ENCODE results near the gene RIMS1. TPM values are rescaled to one million over a fixed set of nuclear protein-coding genes. Genes with fewer than 3 reads are reported as not detected.

RIMS1 gene
- total RNA-seq, 4 donors from 2014 or later: 0.10 to 1.4 (median 1.1) TPM; not detected in 1

- intact Hi-C loops (cut with DNase I; ENCODE audit: low total_unique reads): no loop called here
- ATAC-seq (no peak), DNase-seq (no peak)
- in situ Hi-C loops (cut with MboI; ENCODE audit: low sequenced_read_pairs in 4 of 4): no loop called here
- H3K4me3 ChIP-seq: no peak overlapping the region
- H3K4me1 ChIP-seq: no peaks in the 10 kb centered on the region
- no peaks in the 10 kb centered on the region for H3K9me3 ChIP-seq
- H3K36me3 ChIP-seq: no peaks in the 10 kb centered on the region
- no peak overlapping the region for H3K27ac ChIP-seq
- TF ChIP-seq POLR2A (IDR thresholded peaks at IDR 0.05) (no peak), CTCF (IDR thresholded peaks at IDR 0.05 in 4 of 5, conservative IDR thresholded peaks at IDR 0.05 in 1 of 5) (no peak)
- no peaks in the 10 kb centered on the region for H3K27me3 ChIP-seq
Measured at GRCh38 chr6:72382602-72383529, 496.5 kb downstream of the RIMS1 start.

GRCh38 chr6:72386324-72386723 lies 500.0 kb downstream of the RIMS1 start:
- H3K27me3 ChIP-seq: no peaks in the 10 kb centered on the region
- no peaks in the 10 kb centered on the region for H3K4me1 ChIP-seq
- in situ Hi-C loops (cut with MboI; ENCODE audit: low sequenced_read_pairs in 4 of 4) (no loop called here), intact Hi-C loops (cut with DNase I; ENCODE audit: low total_unique reads) (no loop called here)
- H3K36me3 ChIP-seq: no peaks in the 10 kb centered on the region
- no peak for DNase-seq
- ATAC-seq: no peak
- no peaks in the 10 kb centered on the region for H3K9me3 ChIP-seq
- no peak for TF ChIP-seq CTCF (IDR thresholded peaks at IDR 0.05 in 4 of 5, conservative IDR thresholded peaks at IDR 0.05 in 1 of 5)
- no peak for TF ChIP-seq POLR2A (IDR thresholded peaks at IDR 0.05)
- no peak overlapping the region for H3K27ac ChIP-seq
- H3K4me3 ChIP-seq: no peak overlapping the region

GRCh38 chr6:72389698-72390097 lies 503.3 kb downstream of the RIMS1 start:
- ATAC-seq: no peak
- H3K9me3 ChIP-seq: no peaks in the 10 kb centered on the region
- H3K27me3 ChIP-seq: no peaks in the 10 kb centered on the region
- H3K4me1 ChIP-seq: no peaks in the 10 kb centered on the region
- no peaks in the 10 kb centered on the region for H3K36me3 ChIP-seq
- H3K4me3 ChIP-seq: no peak overlapping the region
- intact Hi-C loops (cut with DNase I; ENCODE audit: low total_unique reads) (no loop called here), in situ Hi-C loops (cut with MboI; ENCODE audit: low sequenced_read_pairs in 4 of 4) (no loop called here)
- H3K27ac ChIP-seq: no peak overlapping the region
- TF ChIP-seq POLR2A (IDR thresholded peaks at IDR 0.05): no peak
- no peak for TF ChIP-seq CTCF (IDR thresholded peaks at IDR 0.05 in 4 of 5, conservative IDR thresholded peaks at IDR 0.05 in 1 of 5)
- no peak for DNase-seq

GRCh38 chr6:72390548-72390947 lies 504.2 kb downstream of the RIMS1 start:
- intact Hi-C loops (cut with DNase I; ENCODE audit: low total_unique reads): no loop called here
- no peak overlapping the region for H3K27ac ChIP-seq
- no peaks in the 10 kb centered on the region for H3K9me3 ChIP-seq
- H3K36me3 ChIP-seq: no peaks in the 10 kb centered on the region
- no peak for DNase-seq
- in situ Hi-C loops (cut with MboI; ENCODE audit: low sequenced_read_pairs in 4 of 4): no loop called here
- no peaks in the 10 kb centered on the region for H3K4me1 ChIP-seq
- no peak overlapping the region for H3K4me3 ChIP-seq
- no peak for ATAC-seq
- no peak for TF ChIP-seq CTCF (IDR thresholded peaks at IDR 0.05 in 4 of 5, conservative IDR thresholded peaks at IDR 0.05 in 1 of 5)
- TF ChIP-seq POLR2A (IDR thresholded peaks at IDR 0.05): no peak
- H3K27me3 ChIP-seq: no peaks in the 10 kb centered on the region

All from gastrocnemius medialis (tissue), 4 donors.